DND-41 (cell line): ENCODE measurements around the gene LAMA2.

ENCODE experiments used
- CTCF ChIP-seq: IDR thresholded peaks from 2 replicates; pipeline ENCODE4 v1.5.1; 2012; ENCODE audit warnings: borderline replicate concordance, low read length, moderate library complexity, mild to moderate bottlenecking; ENCODE audit not compliant: poor library complexity, severe bottlenecking; ENCODE audit errors: extremely low read depth
- EZH2 ChIP-seq: IDR thresholded peaks from 3 replicates; pipeline ENCODE4 v1.6.1; 2012; ENCODE audit warnings: borderline replicate concordance, low read depth, mild to moderate bottlenecking, moderate library complexity, low read length, inconsistent platforms; ENCODE audit not compliant: severe bottlenecking

- no peak for TF ChIP-seq CTCF
- TF ChIP-seq EZH2 = no peak
These were observed 296.3 kb downstream of the LAMA2 start for GRCh38 chr6:129179283-129179682.
